T-helper 1 cell treated with Interleukin-12 subunit alpha and Interleukin-12 subunit beta and Interleukin-4 antibody, amounts not matched to agents 30 μg/mL and 1 μg/mL, for 36 hours (primary cell): ENCODE data around the gene NFE2L2.
"Not testable (repeated sequence)": the region's sequence is repeated elsewhere in the genome, so short reads cannot be mapped to it uniquely, and the experiment has no call there.

Experiments
- H3K27ac Mint-ChIP-seq: one replicate; pipeline ENCODE4 v1.8.0; 2021; ENCODE audit warnings: mild to moderate bottlenecking, mixed read lengths
- H3K27me3 Mint-ChIP-seq: one replicate; pipeline ENCODE4 v1.8.0; 2021; ENCODE audit warnings: low read depth, mixed read lengths
- H3K36me3 Mint-ChIP-seq: one replicate; pipeline ENCODE4 v1.8.0; 2021; ENCODE audit warnings: low read depth, mixed read lengths
- H3K4me1 Mint-ChIP-seq: one replicate; pipeline ENCODE4 v1.8.0; 2021; ENCODE audit warnings: low read depth, mixed read lengths
- H3K4me3 Mint-ChIP-seq: one replicate; pipeline ENCODE4 v1.8.0; 2021; ENCODE audit warnings: mild to moderate bottlenecking, moderate library complexity, mixed read lengths
- H3K9me3 Mint-ChIP-seq: one replicate; pipeline ENCODE4 v1.8.0; 2021; ENCODE audit warnings: mixed read lengths

Gene NFE2L2

GRCh38 chr2:177268901-177269300 is 4.4 kb upstream of the NFE2L2 start:
- Mint-ChIP-seq H3K36me3 (peaks cover 8% of the 10 kb centered on the region), H3K9me3 (peaks cover 3% of the 10 kb centered on the region)

GRCh38 chr2:177268187-177268871 is 3.8 kb upstream of the NFE2L2 start:
- Mint-ChIP-seq H3K4me3 (no peak overlapping the region), H3K27ac (no peak overlapping the region), H3K4me1 (peaks cover 48% of the 10 kb centered on the region), H3K9me3 (peaks cover 3% of the 10 kb centered on the region), H3K27me3 (no peaks in the 10 kb centered on the region), H3K36me3 (peaks cover 9% of the 10 kb centered on the region)

More at GRCh38 chr2:177268901-177269300, 4.4 kb upstream of the NFE2L2 start:
- peaks cover 50% of the 10 kb centered on the region for H3K4me1 Mint-ChIP-seq
- no peak overlapping the region for H3K4me3 Mint-ChIP-seq
- no peak overlapping the region for H3K27ac Mint-ChIP-seq
- no peaks in the 10 kb centered on the region for H3K27me3 Mint-ChIP-seq

GRCh38 chr2:177266955-177267354 is 2.4 kb upstream of the NFE2L2 start:
- H3K4me3 Mint-ChIP-seq: peak overlapping the region; percentile 19
- peaks cover 45% of the 10 kb centered on the region for H3K4me1 Mint-ChIP-seq
- not testable (repeated sequence) for H3K9me3 Mint-ChIP-seq, H3K27me3 Mint-ChIP-seq
- peaks cover 18% of the 10 kb centered on the region for H3K36me3 Mint-ChIP-seq
- peak overlapping the region; percentile 99 for H3K27ac Mint-ChIP-seq

GRCh38 chr2:177265824-177266817 is 1.6 kb upstream of the NFE2L2 start:
- Mint-ChIP-seq H3K27ac (peak overlapping the region; percentile 99), H3K36me3 (peaks cover 25% of the 10 kb centered on the region), H3K9me3 (peaks cover 3% of the 10 kb centered on the region), H3K4me3 (peak overlapping the region; percentile 87), H3K27me3 (no peaks in the 10 kb centered on the region), H3K4me1 (peaks cover 51% of the 10 kb centered on the region)

- peak overlapping the region; percentile 99 for H3K27ac Mint-ChIP-seq
- H3K27me3 Mint-ChIP-seq: no peaks in the 10 kb centered on the region
- H3K9me3 Mint-ChIP-seq: peaks cover 3% of the 10 kb centered on the region
- peak overlapping the region; percentile 87 for H3K4me3 Mint-ChIP-seq
- peaks cover 52% of the 10 kb centered on the region for H3K4me1 Mint-ChIP-seq
- H3K36me3 Mint-ChIP-seq: peaks cover 33% of the 10 kb centered on the region
Observed at GRCh38 chr2:177264209-177264692, 276 bp downstream of the NFE2L2 start.

- H3K4me3 Mint-ChIP-seq: peak overlapping the region; percentile 98
- peaks cover 52% of the 10 kb centered on the region for H3K4me1 Mint-ChIP-seq
- H3K27me3 Mint-ChIP-seq: no peaks in the 10 kb centered on the region
- H3K9me3 Mint-ChIP-seq: peaks cover 3% of the 10 kb centered on the region
- peak overlapping the region; percentile 99 for H3K27ac Mint-ChIP-seq
- H3K36me3 Mint-ChIP-seq: peaks cover 37% of the 10 kb centered on the region
Observed at GRCh38 chr2:177263451-177264208, 897 bp downstream of the NFE2L2 start.

GRCh38 chr2:177262958-177263450 is 1.5 kb downstream of the NFE2L2 start:
- Mint-ChIP-seq H3K4me1 (peaks cover 51% of the 10 kb centered on the region), H3K9me3 (peaks cover 8% of the 10 kb centered on the region), H3K27ac (peak overlapping the region; percentile 99), H3K27me3 (no peaks in the 10 kb centered on the region), H3K4me3 (peak overlapping the region; percentile 98), H3K36me3 (peaks cover 39% of the 10 kb centered on the region)

GRCh38 chr2:177262092-177262491 is 2.4 kb downstream of the NFE2L2 start:
- H3K4me3 Mint-ChIP-seq: peak overlapping the region; percentile 98
- no peaks in the 10 kb centered on the region for H3K27me3 Mint-ChIP-seq
- H3K36me3 Mint-ChIP-seq: peaks cover 41% of the 10 kb centered on the region
- H3K9me3 Mint-ChIP-seq: peaks cover 5% of the 10 kb centered on the region
- peaks cover 51% of the 10 kb centered on the region for H3K4me1 Mint-ChIP-seq
- peak overlapping the region; percentile 99 for H3K27ac Mint-ChIP-seq

GRCh38 chr2:177261116-177262060 is 3.1 kb downstream of the NFE2L2 start:
- Mint-ChIP-seq H3K4me3 (peak overlapping the region; percentile 98), H3K27me3 (no peaks in the 10 kb centered on the region), H3K4me1 (peaks cover 50% of the 10 kb centered on the region), H3K27ac (peak overlapping the region; percentile 99), H3K36me3 (peaks cover 44% of the 10 kb centered on the region), H3K9me3 (peaks cover 5% of the 10 kb centered on the region)

GRCh38 chr2:177260379-177260778 is 4.1 kb downstream of the NFE2L2 start:
- no peaks in the 10 kb centered on the region for H3K27me3 Mint-ChIP-seq

GRCh38 chr2:177258059-177258458 is 6.5 kb downstream of the NFE2L2 start:
- Mint-ChIP-seq H3K9me3 (peaks cover 5% of the 10 kb centered on the region), H3K4me1 (peaks cover 64% of the 10 kb centered on the region), H3K36me3 (peaks cover 54% of the 10 kb centered on the region), H3K4me3 (peak overlapping the region; percentile 31), H3K27me3 (no peaks in the 10 kb centered on the region), H3K27ac (peak overlapping the region; percentile 19)

More at GRCh38 chr2:177260379-177260778, 4.1 kb downstream of the NFE2L2 start:
- peak overlapping the region; percentile 67 for H3K27ac Mint-ChIP-seq
- H3K36me3 Mint-ChIP-seq: peaks cover 46% of the 10 kb centered on the region
- H3K4me3 Mint-ChIP-seq: peak overlapping the region; percentile 38
- H3K4me1 Mint-ChIP-seq: peaks cover 48% of the 10 kb centered on the region
- peaks cover 5% of the 10 kb centered on the region for H3K9me3 Mint-ChIP-seq

GRCh38 chr2:177257471-177257870 is 7.1 kb downstream of the NFE2L2 start:
- peaks cover 57% of the 10 kb centered on the region for H3K36me3 Mint-ChIP-seq
- H3K4me1 Mint-ChIP-seq: peaks cover 70% of the 10 kb centered on the region
- peaks cover 5% of the 10 kb centered on the region for H3K9me3 Mint-ChIP-seq
- H3K27me3 Mint-ChIP-seq: no peaks in the 10 kb centered on the region
- H3K27ac Mint-ChIP-seq: peak overlapping the region; percentile 58
- no peak overlapping the region for H3K4me3 Mint-ChIP-seq

- Mint-ChIP-seq H3K36me3 (peaks cover 56% of the 10 kb centered on the region), H3K27me3 (no peaks in the 10 kb centered on the region), H3K27ac (peak overlapping the region; percentile 58), H3K4me1 (peaks cover 70% of the 10 kb centered on the region), H3K4me3 (no peak overlapping the region), H3K9me3 (peaks cover 5% of the 10 kb centered on the region)
Observed at GRCh38 chr2:177256695-177257094, 7.8 kb downstream of the NFE2L2 start.
